Activated CD8-positive, alpha-beta memory T cell treated with anti-CD3 and anti-CD28 coated beads for 48 hours (primary cell): ENCODE measurements around the gene GPD2.

Experiments used
- DNase-seq, 3 experiments: peaks; one replicate each; pipeline ENCODE4 v3.0.0-alpha.2; 2020; ENCODE audit warnings: low read depth in 2 of 3, low spot score in 2 of 3

Gene GPD2

GRCh38 chr2:156435396-156435717, 822 bp upstream of the GPD2 start:
- DNase-seq, result no peak

GRCh38 chr2:156436497-156437085, 412 bp downstream of the GPD2 start:
- DNase-seq, result no peak

DNA sequence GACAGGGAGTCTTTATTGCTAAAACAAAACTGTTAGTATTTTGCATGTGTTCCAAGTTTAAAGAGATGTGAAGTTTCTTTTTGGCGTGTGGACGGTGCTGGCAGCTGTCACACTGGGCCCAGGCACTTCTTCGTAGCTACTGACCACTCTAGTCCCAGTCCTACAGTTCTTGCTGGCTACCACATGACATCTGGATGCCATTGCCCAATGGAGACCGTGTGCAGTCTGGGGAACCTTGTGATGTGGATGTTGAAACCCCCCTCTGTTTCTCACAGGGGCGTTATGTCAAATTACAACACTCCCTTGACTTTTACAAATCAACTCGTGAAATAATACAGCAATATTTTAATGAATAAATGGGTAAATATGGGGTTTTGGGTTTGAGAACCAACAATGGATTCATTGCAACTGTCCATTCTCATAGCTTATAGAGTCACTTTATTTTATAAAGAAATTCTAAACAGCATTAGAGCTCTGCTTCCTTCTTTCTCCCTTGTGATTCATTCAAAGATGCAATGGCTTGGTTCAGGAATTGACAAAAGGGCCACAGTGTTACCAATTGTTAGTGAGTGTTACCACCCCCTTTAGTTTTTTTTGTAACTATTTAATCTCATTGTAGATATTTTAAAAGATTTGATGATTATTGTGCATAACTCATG, 1.2 kb downstream of the GPD2 start:
- DNase-seq, result no peak

- DNase-seq, result no peak
Observed at GRCh38 chr2:156437931-156438410, 1.8 kb downstream of the GPD2 start.

GRCh38 chr2:156443089-156443488, 6.9 kb downstream of the GPD2 start:
- no peak for DNase-seq

- DNase-seq, result no peak
Observed at GRCh38 chr2:156445296-156446220, 9.4 kb downstream of the GPD2 start.

DNA sequence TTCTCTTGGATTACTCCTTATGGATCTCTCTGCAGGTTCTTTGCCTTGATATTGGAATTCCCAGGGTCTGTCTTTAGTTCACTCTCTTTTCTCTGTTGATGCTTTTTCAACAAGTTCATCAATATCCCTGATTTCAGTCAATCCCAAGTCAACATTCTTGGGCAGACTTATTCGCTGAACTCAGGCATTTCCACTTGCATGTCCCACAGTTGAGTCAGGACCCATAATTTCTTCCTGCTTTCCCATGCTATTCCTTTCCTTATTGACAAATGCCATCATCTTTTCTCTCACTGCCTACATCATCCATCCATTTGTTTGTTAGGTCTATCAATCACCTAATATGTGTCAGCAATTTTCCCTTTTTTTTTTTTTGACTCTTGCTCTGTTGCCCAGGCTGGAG, 11.6 kb downstream of the GPD2 start:
- no peak for DNase-seq

GRCh38 chr2:156448766-156449165, 12.6 kb downstream of the GPD2 start:
- DNase-seq, result no peak

- no peak for DNase-seq
Observed at GRCh38 chr2:156452971-156453370, 16.8 kb downstream of the GPD2 start.

DNA sequence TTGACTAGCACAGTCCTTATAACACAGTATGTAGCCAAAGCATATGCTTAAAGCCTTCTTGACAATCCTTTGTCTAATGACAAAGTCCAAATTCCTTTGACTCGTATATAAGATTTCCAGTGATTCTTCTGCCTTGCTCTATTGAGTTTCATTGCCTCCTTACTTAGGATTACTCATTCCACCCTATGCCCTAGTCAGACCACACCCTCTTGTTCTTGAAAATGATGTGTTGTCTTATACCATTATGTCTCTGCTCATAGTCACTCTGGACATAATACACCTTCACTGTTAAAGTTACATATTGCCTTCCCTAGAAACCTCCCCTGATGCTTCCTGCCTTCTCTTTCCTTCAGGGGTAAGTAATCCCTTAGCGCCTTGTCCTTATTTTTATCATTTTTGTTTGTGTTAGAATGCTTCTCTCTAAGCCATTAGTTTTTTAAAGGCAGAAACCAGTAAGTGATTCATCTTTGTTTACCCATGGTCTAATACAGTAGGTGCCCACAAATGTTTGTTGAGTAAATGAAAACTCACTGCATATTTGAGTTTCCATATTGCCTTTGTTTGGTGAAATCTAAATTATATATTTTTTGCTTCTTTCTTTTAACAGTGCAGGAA, 19.3 kb downstream of the GPD2 start:
- DNase-seq, result no peak

DNA sequence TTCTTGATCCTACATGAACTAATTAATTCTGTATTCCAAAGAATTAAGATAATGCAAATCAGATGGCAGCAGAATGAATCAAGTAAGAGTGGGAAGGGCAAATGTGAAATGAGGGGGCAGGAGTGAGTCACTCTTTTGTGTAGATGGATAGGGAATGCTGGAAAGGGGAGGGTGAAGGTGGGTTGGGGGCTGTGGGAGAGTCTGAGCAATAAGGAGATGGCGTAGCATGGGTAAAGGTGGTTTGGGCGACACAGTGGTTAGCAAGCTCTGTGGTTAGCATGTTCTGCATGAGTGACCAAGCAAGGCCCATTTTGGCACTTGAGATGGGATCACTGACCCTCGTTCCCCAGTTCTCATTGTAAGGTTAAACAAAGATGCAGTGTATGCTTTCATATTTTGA, 20.4 kb downstream of the GPD2 start:
- DNase-seq, result no peak

GRCh38 chr2:156457523-156458517, 21.6 kb downstream of the GPD2 start:
- no peak for DNase-seq

GRCh38 chr2:156459720-156460119, 23.5 kb downstream of the GPD2 start:
- DNase-seq, result no peak

DNA sequence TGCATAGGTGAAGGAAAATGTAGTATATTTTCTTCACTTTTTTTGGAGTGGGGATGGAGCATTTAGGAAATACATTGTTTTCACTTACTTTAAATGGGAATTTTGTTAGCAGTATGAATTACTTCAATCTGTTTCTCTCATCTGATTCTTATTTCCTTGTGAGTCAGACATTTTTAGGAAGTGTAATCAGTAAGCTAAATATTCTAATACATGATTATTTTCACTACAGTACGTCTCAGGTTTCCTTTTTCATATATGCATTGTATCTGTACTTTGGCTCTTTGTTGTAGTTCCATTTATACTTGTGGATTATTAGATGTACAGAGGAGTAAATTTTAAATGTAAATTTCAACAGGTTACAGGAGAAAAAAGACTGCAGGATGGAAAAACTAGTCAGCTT, 27.9 kb downstream of the GPD2 start:
- no peak for DNase-seq

GRCh38 chr2:156465573-156465972, 29.4 kb downstream of the GPD2 start:
- DNase-seq, result no peak

- no peak for DNase-seq
Observed at GRCh38 chr2:156466739-156467405, 30.7 kb downstream of the GPD2 start.

DNA sequence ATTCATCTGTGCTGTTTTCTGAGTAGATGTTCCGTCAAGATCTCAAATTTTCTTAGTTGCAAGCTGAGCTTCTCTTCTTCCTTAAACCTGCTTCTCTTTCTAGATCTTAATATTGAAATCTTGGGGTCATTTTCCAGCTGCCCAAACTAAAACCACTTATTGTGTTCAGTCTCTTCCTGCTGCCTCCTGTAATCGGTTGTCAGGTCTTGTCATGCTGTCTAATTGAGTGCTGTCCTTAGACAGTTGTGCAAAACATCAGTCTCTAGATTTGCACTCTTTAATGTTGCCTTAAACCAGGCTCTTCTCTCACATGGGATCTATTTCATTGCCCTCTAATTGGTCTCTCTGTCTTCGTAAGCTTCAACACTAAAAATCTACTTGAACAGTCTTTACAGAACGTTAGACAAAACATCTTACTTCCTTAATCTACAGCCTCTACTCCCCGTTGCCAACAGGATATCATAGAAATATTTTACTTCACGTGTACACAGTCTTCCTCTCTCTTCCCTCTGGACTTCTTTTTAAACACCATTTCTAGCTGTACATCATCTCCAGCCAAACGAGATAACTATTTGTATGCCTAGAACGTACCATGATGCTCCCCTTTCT, 34.9 kb downstream of the GPD2 start:
- no peak for DNase-seq

- no peak for DNase-seq
Observed at GRCh38 chr2:156471762-156472161, 35.6 kb downstream of the GPD2 start.

DNA sequence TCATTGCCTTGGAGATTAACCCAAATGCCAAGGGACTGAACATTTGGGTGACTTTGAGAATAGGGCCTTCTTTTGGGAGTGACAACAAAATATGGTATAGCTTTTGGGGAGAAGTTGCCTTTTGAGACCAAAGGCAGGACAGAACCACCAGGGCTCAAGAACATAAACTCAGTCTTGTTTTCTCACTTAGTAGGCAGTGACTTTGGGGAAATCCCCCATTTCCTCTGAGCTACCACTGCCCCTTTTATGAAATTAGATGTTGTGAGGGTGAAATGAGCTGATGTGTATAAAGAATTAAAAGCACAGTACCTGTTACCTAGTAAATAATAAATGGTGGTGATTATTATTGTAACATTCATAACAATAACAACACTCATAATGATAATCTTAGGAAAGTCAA, 36.5 kb downstream of the GPD2 start:
- no peak for DNase-seq

DNA sequence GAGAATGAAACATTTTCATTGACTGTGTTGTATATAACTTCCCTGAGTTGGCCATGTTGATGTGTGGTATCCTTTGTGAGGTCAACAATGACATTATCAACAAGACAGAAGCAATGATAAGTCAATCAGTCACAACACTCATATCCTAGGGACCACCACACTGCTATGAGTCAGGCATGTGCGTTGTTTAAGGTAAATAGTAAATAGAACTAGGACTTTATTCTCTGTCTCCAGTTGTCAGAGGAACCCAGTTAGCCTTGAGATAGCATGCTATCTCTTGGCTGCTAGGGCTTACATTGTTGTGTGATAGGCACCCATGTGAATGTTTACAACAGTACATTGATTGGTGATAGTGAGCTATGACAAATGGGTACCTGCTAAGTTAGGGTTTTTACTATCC, 37.3 kb downstream of the GPD2 start:
- DNase-seq, result no peak
